ENCODE results near the gene PYGL.
A peak's percentile ranks its signal among the peaks of the same experiment; 100 is the strongest.
"Not testable (repeated sequence)": the region's sequence is repeated elsewhere in the genome, so short reads cannot be mapped to it uniquely, and the experiment has no call there.

The PYGL gene

DNA sequence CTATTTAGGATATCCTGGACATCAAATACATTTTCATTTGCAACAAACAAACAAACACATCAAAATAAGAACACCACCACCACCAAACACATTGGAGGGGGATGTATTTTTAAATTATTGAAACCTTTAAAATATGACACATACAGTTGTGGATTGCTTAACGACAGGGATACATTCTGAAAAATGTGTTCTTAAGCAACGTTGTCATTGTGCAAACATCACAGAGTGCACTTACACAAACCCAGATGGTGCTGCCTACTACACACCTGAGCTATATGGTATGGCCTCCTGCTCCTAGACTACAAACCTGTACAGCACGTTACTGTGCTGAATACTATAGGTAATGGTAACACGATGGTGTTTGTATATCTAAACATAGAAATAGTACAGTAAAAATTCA lies 19.4 kb downstream of the PYGL start:
- DNase-seq: no peak

DNA sequence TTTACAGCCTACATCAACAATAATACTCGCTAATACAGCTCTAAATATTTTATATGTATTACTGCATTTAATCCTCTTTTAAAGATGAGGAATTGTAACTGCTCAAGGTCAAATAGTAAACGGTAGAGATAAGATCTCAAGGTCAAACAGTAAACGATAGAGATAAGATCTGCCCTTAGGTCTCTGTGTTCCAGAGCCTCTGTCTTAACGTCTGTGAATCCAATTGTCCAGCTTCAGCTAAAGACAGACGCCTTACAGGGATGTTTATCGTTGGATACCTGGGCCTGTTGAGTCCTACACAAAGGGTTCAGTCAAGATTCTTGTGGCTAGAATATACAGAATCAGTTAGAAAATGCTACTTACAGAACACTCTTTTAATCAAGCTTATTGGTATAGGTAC lies 20.0 kb downstream of the PYGL start:
- DNase-seq: no peak

DNA sequence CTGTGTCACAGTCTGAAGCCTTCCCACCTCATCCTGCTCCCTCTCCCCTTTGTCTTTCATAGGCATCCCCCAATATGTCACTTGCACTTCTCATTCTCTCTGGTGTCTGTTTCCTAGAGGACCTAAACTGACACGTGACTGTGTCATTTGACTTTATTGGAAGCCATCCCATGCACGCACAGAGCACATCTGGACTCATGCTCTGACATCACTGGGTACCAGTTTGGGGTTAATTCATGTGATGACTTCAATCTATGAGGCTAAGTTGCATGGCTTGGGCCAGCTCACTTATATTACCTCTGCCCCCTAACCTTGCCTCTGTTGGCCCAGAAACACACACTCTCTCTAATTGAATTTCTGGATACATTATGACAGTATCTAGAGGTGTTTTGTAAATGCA lies 21.5 kb downstream of the PYGL start:
- DNase-seq: no peak

DNA sequence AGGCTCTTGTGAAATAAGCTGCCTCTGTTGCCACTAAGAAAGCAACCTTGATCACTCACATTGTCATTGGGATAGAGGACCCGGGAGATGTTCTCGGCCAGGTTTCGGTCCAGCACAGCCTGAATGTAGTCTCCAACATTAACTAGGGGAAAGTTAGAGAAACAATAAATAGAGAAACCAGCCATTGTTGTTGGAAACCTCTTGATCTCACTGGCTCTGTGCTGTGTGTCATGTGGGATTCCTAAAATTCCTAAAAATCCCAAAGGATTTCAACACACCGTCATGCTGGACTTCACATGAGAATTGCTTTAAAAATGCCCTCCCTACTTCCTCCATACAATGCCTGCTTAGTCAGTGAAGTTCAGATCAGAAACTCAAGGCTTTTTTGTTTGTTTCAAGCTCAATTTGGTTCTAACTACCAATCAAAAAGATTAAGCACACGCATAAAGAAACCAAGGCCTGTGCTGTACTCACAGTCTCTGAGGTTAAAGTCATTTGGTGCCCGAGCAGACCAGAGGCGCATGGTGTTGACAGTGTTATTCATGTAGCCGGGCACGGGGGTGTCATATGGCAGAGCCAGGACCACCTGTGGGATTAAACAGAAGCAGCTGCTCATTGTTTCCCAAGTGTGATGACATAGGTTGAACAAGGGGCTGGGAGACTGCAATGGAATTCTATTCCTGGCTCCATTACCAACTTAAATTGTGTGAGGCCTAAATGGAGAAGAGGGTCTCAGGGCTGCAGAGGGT lies 23.6 kb downstream of the PYGL start:
- DNase-seq: peak; percentile 64

DNA sequence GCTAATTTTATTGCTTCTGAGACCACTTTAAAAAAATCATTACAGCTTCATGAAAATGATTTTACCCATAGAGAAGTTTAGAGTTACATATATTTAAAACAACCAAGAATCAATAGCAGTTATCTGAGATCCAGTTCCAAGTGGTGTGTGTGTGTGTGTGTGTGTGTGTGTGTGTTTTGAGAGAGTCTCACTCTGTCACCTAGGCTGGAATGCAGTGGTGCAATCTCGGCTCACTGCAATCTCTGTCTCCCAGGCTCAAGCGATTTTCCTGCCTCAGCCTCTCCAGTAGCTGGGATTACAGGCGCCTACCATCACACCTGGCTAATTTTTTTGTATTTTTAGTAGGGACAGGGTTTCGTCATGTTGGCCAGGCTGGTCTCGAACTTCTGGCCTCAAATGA lies 24.8 kb downstream of the PYGL start:
- not testable (repeated sequence) for DNase-seq

DNA sequence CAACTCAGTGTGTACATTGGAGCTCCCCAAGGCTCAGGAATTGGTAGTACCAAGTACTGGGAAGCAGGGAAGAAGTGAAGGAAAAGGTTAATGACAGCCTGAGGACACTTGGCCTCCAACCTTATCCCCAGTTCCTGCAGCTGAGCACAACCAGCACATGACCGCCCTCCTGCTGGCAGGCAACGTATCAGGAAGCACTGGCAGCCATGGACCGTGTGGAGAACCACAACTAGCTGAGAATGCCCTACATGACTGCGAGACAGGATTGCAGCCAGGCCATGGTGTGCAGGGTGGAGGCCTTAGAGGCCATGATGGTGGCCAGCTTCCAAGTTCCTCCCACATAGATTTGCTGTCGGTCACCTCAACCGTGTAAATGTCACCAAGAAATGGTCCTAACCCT lies 26.8 kb downstream of the PYGL start:
- DNase-seq: no peak

DNA sequence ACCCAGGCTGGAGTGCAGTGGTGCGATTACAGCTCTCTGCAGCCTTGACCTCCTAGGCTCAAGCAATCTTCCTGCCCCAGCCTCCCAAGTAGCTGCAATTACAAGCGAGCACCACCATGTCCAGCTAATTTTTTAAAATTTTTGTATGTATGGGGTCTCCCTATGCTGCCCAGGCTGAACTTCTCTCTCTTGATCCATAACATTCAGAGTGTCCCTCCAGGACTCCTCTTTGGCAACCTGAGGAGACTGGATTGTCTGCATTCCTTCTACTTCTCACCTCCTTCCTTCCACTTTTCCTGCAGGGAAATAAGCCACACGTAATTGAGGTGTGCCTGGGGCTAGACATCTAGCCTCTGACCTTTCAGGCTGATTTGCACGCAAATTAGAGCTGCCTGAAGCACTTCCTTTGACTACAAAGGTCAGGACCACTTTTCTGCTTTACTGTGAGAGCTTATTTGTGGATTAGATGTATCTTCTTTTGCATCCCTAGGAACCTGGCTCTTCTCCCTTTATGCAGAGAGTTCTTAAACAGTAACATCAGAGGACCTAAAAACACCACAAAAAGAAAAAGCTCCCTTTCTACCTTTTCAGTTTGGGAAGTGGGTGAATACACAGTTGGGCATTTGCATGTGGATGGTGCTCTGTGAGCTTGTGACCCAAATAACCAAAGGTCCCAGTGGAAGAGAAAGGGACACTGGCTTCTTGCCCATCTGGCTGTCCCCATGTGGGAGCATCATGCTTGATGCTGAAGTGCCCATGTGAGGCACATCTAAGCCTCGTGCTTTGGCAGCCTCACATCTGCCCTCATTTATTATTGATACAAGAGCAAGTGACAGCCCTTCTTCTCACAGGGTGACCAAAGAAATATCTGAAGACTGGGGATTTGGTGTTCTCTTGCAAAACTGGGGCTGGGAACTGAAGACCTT lies 33.5 kb downstream of the PYGL start:
- no peak for DNase-seq

DNA sequence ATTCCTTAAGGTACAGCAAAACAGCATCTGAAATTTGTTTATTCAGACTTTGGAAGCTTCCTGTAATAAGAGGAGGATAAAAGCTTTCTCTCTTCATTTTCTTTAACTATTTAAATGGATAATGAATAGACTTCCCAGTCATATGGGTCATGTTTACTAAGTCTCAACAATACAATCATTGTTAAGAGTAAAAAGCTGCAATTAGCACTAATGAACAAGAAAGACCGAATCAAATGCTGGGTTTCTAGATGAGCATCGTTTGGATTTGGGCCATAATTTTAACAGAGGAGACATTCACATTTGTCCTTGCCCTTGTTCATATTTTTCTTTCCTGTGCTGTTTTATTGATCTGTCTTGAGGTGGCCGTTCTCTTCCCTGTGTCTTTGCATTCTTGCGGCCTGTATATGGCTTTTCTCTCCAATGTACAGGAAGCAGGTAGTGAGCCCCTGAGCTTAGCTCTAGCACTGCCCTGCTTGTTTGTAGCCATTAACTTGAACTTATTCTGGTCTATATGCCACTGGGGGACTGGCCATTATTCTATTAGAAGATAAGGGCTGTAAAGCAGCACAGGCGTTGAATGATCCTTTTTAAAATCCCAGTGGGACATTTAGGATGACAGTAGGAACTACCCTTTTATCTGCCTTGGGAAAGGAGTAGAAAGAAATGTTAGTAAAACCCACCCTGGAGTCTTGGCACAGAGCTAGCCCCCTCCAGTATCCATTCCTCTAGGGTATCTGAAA lies 37.8 kb downstream of the PYGL start:
- DNase-seq: no peak

DNA sequence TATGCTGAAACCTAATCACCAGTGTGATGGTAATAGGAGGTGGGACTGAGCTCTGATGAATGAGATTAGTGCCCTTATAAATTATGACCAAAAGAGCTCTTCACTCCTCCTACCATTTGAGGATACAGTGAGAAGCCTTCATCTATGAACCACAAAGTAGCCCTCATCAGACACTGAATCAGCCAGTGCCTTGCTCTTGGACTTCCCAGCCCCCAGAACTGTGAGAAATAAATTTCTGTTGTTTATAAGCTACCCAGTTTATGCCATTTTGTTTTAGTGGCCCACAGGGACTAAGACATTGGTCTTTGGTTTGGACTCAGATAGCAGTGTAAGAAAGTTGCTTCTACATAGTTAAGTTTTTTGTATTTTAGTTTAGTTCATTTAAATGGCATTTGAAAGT lies 39.6 kb downstream of the PYGL start:
- DNase-seq: no peak

DNA sequence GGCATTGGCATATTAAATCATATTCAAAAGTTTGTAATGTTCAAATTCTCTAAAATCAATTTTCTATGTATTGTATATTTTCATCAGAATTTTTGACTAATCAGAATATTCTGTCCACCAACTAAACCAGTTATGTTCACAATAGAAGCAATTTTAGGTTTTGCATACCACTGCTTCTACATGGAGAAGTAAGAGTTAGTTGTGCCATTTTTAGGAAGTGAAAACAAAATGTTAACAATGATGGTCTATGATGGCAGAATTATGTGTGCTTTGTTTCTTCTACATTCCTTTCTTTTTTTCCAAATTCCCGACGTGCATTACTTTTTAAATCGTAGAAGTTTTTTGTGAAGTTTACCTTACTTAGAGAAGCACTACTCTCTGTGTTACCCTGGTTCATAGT lies 42.9 kb downstream of the PYGL start:
- DNase-seq: no peak

DNA sequence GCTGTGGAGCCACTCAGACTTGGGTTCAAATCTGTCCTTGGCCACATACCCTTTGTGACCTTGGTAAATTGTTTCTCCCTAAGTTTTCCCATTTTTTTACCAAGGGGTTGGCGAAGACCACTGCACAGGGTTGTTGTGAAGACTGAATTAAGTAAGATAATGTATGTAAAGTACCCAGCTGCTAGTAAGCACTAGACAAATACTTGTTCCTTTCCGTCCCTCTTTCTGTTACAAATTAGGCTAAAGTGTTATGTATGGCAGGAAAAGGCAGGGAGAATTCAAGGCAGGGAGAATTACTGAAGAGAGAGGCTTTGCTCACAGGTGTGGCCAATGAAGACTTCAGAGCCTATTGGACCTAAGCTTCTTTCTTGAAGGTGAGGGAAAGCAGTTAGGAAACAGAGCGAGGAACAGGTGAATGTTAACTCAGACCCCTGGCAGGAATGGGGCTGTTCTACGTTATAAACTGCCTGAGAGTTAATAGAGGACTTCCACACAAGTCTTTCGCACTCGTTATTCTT lies 46.6 kb downstream of the PYGL start:
- DNase-seq: no peak

DNA sequence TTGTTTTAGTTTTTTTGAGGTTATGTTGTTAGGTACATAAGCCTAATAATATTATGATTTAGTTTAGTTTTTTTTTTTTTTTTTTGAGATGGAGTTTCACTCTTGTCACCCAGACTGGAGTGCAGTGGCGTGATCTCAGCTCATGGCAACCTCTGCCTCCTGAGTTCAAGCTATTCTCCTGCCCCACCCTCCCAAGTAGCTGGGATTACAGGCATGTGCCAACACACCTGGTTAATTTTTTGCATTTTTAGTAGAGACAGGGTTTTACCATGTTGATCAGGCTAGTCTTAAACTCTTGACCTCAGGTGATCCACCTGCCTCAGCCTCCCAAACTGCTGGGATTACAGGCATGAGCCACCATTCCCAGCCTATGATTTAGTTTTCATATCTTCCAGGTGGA lies 47.3 kb downstream of the PYGL start:
- not testable (repeated sequence) for DNase-seq

DNA sequence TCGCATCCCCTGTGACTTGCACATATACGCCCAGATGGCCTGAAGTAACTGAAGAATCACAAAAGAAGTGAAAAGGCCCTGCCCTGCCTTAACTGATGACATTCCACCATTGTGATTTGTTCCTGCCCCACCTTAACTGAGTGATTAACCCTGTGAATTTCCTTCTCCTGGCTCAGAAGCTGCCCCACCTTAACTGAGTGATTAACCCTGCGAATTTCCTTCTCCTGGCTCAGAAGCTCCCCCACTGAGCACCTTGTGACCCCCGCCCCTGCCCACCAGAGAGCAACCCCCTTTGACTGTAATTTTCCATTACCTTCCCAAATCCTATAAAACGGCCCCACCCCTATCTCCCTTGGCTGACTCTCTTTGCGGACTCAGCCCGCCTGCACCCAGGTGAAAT lies 47.9 kb downstream of the PYGL start:
- DNase-seq: not testable (repeated sequence)

DNA sequence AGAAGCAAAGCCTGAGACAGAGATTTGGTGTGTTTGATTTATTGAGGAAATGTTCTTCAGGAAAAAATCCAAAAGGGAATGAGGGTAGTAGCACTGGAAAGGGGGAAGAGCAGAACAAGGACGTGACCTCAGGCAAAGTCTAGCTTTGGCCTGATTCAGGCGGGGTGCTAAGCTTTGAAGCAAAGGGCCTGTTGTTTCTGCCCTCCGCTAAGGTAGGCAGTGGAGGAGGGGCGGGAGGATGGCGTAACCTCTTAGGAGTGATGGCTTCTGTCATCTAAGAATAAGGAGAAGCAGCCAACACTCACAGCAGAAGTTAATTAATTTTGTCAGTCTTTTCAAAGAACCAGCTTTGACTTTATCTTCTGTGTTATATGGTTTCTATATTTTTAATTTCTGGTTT lies 52.0 kb downstream of the PYGL start:
- no peak for DNase-seq

DNA sequence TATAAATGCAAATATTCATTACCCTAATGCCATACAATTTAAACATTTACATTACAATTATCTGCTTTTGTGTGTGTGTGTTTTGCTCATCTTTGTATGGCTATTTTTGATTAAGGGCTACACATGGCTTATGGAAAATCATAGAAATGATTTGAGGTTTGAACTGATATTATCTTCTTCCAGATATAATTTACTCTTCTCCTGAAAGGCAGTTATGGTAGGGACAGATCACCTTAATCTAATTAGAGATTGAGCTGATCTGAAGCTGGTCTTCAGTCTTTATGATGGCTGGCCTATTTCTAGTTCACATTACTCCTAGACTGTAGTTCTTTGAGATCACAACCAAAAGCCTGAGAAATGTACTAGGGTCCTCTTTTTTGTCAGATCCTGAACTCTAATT lies 56.8 kb downstream of the PYGL start:
- DNase-seq: no peak

DNA sequence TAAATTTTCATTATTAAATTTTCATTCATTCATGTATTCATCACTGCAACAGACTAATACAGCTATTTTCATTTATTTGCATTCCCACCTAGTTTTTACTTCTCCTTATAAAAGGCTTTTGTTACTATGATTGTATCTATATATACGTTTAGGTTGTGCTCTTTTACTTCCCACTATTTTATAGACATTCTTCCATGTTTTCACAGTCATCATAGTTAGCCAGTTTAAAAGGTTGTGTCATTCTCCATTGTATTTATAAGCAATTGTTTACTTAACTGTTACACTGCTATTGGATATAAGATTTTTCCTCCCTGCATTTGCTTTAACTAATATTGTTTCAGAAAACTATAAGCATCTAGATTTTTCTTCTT lies 60.5 kb downstream of the PYGL start:
- no peak for DNase-seq

DNA sequence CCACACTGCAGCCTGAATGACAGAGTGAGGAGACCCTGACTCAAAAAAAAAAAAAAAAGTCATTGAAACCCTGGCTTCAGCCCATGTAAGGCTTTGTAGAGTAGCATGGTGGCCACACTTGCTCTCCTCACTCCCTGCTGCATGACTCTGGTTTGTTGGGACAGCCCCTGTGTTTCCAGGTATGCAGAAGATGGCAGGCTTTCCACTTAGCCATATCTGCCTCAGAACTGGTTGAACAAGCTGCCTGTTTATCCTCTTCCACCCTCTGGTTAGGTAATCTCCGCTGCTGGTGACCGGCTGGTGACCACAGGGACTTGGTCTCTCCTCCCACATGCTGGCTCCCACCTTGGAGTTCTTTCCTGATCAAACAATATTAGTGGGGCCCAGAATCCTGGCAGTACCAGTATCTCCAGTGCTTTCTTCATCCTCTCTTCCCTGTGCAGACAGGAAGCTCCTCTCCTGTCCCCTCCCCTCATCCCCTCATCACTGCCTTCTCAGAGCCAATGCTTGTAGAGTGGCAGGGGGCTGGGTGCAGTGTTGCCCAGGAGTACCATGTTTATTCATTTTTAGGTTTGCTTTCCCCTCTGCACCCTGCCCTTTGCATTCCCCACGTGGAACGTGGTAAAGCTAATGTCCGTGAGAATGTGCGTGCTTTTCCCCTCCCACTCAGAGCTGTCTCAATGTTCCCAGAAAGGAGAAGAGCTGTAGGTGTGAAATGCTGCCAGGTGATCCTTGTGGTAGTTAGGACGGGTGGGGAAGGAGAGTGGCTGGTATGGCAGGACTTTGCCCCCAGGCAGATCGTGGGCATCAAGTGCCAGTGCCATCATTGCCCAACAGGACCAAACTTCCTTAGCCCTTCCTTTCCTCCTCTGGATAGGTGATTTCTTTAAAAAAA lies 61.1 kb downstream of the PYGL start:
- no peak for DNase-seq

DNA sequence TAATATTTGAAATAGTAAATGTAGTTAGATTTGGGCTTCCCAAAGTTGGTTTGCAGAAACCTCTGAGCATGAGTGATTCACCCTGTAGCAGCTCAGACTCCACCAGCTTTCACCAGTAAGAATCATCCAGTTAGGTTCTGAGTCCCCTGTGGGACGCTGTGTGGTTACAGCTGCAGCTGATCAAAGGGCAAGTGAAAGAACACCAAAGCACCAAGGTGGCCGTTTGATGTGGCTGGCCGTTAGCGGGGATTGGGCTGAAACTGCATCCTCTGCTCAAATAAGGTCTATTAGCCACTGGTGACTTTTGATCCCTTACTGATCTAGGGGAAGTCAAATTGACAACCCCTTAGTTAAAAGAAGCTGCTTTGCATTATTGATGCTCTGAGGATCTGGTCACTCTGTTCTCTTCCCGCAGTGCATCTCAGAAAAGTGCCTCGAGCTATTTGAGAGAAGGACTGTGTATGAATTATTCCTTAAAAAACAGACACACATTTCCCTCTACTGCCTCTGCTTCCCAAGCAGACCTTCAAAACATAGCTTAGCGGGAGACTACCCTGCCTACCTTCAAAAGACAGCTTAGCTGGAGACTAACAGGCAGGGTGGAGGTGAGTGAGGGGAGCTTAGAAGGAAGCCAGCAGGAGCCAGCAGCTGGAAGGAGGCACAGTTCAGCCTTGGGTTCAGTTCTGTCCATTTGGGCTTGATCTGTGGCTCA lies 68.8 kb downstream of the PYGL start:
- no peak for DNase-seq

DNA sequence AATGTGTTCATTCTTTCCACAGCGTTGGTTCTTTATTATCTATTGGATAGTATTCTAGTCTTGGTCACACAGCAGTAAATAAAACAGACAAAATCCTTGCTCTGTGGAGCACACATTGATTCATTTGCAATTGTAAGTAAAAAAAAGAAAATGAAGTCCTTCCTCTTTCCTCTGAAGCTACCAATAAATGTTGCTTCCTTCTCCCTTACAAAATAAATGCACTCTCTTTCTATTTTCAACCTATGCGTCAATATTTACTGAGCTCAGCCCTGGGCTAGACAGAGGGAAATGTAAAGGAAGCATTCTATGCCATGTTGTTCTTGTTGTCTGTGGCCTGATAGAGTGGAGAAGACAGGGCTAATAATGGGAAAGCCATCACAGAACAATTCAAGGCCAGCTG lies 69.5 kb downstream of the PYGL start:
- DNase-seq: no peak

DNA sequence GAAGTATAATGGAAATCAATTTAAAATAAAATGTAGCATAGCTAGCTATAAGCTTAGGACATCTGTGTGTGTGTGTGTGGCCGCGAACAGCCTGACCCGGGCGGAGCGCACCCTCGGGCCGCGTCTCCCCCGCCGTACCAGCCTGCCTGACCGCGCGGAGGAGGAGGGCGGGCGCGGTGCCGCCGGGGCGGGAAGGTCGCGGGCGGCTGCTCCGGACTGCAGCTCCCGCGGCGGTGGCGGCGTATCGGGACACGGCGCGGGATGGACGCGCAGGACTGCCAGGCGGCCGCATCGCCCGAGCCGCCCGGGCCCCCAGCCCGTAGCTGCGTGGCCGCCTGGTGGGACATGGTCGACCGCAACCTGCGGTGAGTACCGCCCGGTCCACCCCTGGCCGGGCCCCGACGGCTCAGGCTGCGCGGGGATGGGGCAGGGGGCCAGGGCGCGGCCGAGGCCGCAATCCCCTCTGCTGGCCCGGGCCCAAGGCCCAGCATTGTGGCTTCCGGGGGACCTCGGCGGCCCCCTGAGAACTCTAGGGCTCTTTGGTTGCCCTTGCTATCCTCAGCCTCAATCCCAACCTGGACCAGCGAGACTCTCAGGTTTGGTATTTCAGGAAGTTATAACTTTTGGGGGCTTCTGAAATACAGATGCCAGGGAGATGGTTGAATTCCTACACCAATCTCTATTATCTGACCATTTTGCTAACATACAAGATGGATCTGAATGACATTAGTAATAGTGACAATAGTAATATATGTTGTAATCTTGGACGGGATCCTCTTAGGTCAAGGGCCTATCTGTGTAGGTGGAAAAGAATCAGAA lies 72.2 kb downstream of the PYGL start, which contains the start of gene ABHD12B:
TSS of gene ABHD12B (plus strand) at position 140 of the 819 bp plus-strand sequence. CDS start at position 262, 122 bp downstream.
- no peak for DNase-seq

DNA sequence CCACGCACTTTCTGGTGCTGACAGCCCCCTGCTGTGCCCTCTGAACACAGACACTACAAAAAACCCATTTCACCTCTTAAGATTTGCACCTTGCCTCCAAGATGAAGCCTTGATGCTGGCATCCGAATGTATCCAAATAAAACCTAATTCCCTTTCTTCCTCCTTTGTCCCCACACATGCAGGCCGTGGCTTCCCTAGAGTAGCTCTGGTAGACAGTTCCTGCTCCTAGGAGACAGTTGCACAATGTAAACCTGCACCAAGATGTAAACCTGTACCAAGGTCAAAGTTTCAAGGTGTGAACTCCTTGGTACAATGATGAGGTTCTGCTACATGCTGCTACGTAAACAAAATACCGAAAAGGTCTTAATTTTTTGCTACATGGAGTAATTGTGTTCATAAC lies 73.1 kb downstream of the PYGL start:
- DNase-seq: no peak

Measured in NCI-H2171 (cell line).